HCT116 (cell line): Measurements from ENCODE around the gene LYL1. TPM values are rescaled to one million over a fixed set of nuclear protein-coding genes. Genes with fewer than 3 reads are reported as not detected.

Source experiments
- ATAC-seq: fragments of 200-7000 bp; cut with Tn5 transposase; 2 replicates; pipeline ENCODE4 v1.9.1; 2020; ENCODE audit warnings: mild to moderate bottlenecking, moderate library complexity
- BruUV-seq: library from RNA; stranded (reverse); fragments of 400-500 nt; replicated peaks from 2 replicates; lab custom pipeline; 2021; lab: Mats Ljungman, UMichigan
- CTCF ChIA-PET: fragments of 300-600 bp; sonication (Branson Sonifier 250); formaldehyde crosslinking; loops from one replicate; lab custom pipeline; 2021; ENCODE audit warnings: antibody characterized with exemption; lab: Charles Lee
- POLR2A ChIA-PET: fragments of 300-600, 350-600 bp; sonication (Branson Sonifier 250); formaldehyde crosslinking; loops from one replicate; lab custom pipeline; 2021; ENCODE audit warnings: antibody characterized with exemption; lab: Charles Lee
- RAD21 ChIA-PET, 2 experiments: fragments of 300-600 bp; sonication (Branson Sonifier 250); formaldehyde crosslinking; loops; one replicate each; lab custom pipeline; 2023; ENCODE audit warnings: low total read pairs in 2 of 2; ENCODE audit not compliant: uncharacterized antibody in 2 of 2, unreplicated experiment in 2 of 2, low non-redundant PET in 1 of 2; lab: Charles Lee
- DNase-seq: peaks from one replicate; pipeline ENCODE4 v3.0.0-alpha.2; 2010; ENCODE audit warnings: low read depth, low spot score
- H2AFZ ChIP-seq: fragments of 200-600 bp; shearing (Covaris generic), sonication (generic); 2 replicates; pipeline ENCODE4 v1.6.1; 2017; ENCODE audit warnings: low read depth, mixed run types, mixed read lengths, antibody characterized with exemption, low read length; ENCODE audit not compliant: poor library complexity, severe bottlenecking
- H3K27ac ChIP-seq: 2 replicates; pipeline ENCODE4 v1.5.1; 2012; ENCODE audit warnings: low read depth, low read length
- H3K27me3 ChIP-seq: fragments of 200-600 bp; sonication (generic); 2 replicates; pipeline ENCODE4 v1.6.1; 2016; ENCODE audit warnings: mixed run types, low read length, mixed read lengths; ENCODE audit not compliant: insufficient read depth
- H3K36me3 ChIP-seq, 2 experiments: fragments of 200-500 bp in 1 of 2; fragments of 200-600 bp in 1 of 2; sonication (Bioruptor generic) in 1 of 2; sonication (generic) in 1 of 2; 2 replicates each; pipeline versions ENCODE4 v1.5.1 to v1.6.1; 2014 to 2016; ENCODE audit warnings: low read length in 2 of 2, inconsistent platforms in 1 of 2, mixed read lengths in 1 of 2, mixed run types in 1 of 2; ENCODE audit not compliant: insufficient read depth in 2 of 2, control insufficient read depth in 1 of 2
- H3K4me1 ChIP-seq, 2 experiments: fragments of 200-600 bp in 1 of 2; sonication (generic) in 1 of 2; 2 replicates each; pipeline versions ENCODE4 v1.5.1 to v1.6.1; 2012 to 2017; ENCODE audit warnings: low read length in 2 of 2, inconsistent platforms in 1 of 2, mild to moderate bottlenecking in 1 of 2, mixed read lengths in 1 of 2, mixed run types in 1 of 2, moderate library complexity in 1 of 2; ENCODE audit not compliant: insufficient read depth in 2 of 2, control insufficient read depth in 1 of 2
- H3K4me2 ChIP-seq: fragments of 200-600 bp; sonication (generic); 2 replicates; pipeline ENCODE4 v1.6.1; 2017; ENCODE audit warnings: mixed run types, low read length, mixed read lengths
- H3K4me3 ChIP-seq, 2 experiments: fragments of 200-600 bp in 1 of 2; sonication (generic) in 1 of 2; replicated peaks in 1 of 2; 2 replicates each; pipeline ENCODE4 v1.5.1; 2011 to 2016; ENCODE audit warnings: low read length in 2 of 2, control low read depth in 1 of 2, low read depth in 1 of 2, mild to moderate bottlenecking in 1 of 2, mixed read lengths in 1 of 2, mixed run types in 1 of 2
- H3K79me2 ChIP-seq: fragments of 200-600 bp; sonication (generic); 2 replicates; pipeline ENCODE4 v1.6.1; 2017; ENCODE audit warnings: mild to moderate bottlenecking, mixed run types, low read length, moderate library complexity, mixed read lengths; ENCODE audit not compliant: insufficient read depth
- H3K9ac ChIP-seq: fragments of 200-600 bp; sonication (generic); 2 replicates; pipeline ENCODE4 v1.6.1; 2016; ENCODE audit warnings: low read length, mixed read lengths
- H3K9me2 ChIP-seq: fragments of 200-600 bp; sonication (generic), shearing (Covaris generic); 2 replicates; pipeline ENCODE4 v1.6.1; 2017; ENCODE audit warnings: mixed run types, mild to moderate bottlenecking, moderate library complexity; ENCODE audit not compliant: insufficient read depth
- H3K9me3 ChIP-seq, 2 experiments: fragments of 200-500 bp in 1 of 2; fragments of 200-600 bp in 1 of 2; sonication (Bioruptor generic) in 1 of 2; sonication (generic) in 1 of 2; 2 replicates each; pipeline ENCODE4 v1.6.1; 2014 to 2017; ENCODE audit warnings: low read length in 2 of 2, mixed read lengths in 2 of 2, inconsistent platforms in 1 of 2, low read depth in 1 of 2, mild to moderate bottlenecking in 1 of 2, mixed run types in 1 of 2, moderate library complexity in 1 of 2; ENCODE audit not compliant: control insufficient read depth in 1 of 2, insufficient read depth in 1 of 2
- H4K20me1 ChIP-seq: fragments of 200-600 bp; sonication (generic), shearing (Covaris generic); 2 replicates; pipeline ENCODE4 v1.6.1; 2017; ENCODE audit warnings: mixed run types, mild to moderate bottlenecking, moderate library complexity; ENCODE audit not compliant: insufficient read depth
- CEBPB ChIP-seq: IDR thresholded peaks from 2 replicates; pipeline ENCODE4 v1.6.1; 2012; ENCODE audit warnings: low read depth
- EGR1 ChIP-seq: IDR thresholded peaks from 2 replicates; pipeline ENCODE4 v1.6.1; 2012; ENCODE audit warnings: low read depth
- EZH2 ChIP-seq: fragments of 200-600 bp; sonication (generic); IDR thresholded peaks from 2 replicates; pipeline ENCODE4 v1.6.1; 2017; ENCODE audit warnings: antibody characterized with exemption, mixed run types
- EZH2phosphoT487 ChIP-seq: fragments of 200-600 bp; IDR thresholded peaks from 2 replicates; pipeline ENCODE4 v1.6.1; 2018; ENCODE audit warnings: antibody characterized with exemption, borderline replicate concordance
- JUND ChIP-seq: IDR thresholded peaks from 2 replicates; pipeline ENCODE4 v1.6.1; 2012
- RAD21 ChIP-seq: IDR thresholded peaks from 2 replicates; pipeline ENCODE4 v1.6.1; 2012; ENCODE audit warnings: low read depth, mild to moderate bottlenecking
- SP1 ChIP-seq: IDR thresholded peaks from 2 replicates; pipeline ENCODE4 v1.6.1; 2012; ENCODE audit warnings: low read depth
- SRF ChIP-seq: IDR thresholded peaks from 2 replicates; pipeline ENCODE4 v1.6.1; 2012; ENCODE audit warnings: low read depth
- TCF7L2 ChIP-seq: IDR thresholded peaks from 2 replicates; pipeline ENCODE4 v1.7.0; 2011; ENCODE audit warnings: borderline replicate concordance, inconsistent platforms; ENCODE audit not compliant: insufficient read depth, insufficient read length; ENCODE audit errors: extremely low read depth
- ZFX ChIP-seq: fragments of 450-650 bp; IDR thresholded peaks from 2 replicates; pipeline ENCODE4 v1.6.1; 2017
- intact Hi-C: fragments of 100-400 bp; cut with micrococcal nuclease; formaldehyde crosslinking; loops from 2 replicates; pipeline ENCODE4 v1.10.0; 2022
- total RNA-seq: library from RNA; stranded (reverse); gene quantifications from one replicate; pipeline ENCODE4 v1.2.1, GENCODE V29; 2021; ENCODE audit not compliant: unreplicated experiment
- TF ChIP-seq, protein P1 (sequence below), 3 experiments: fragments of 200-600 bp in 1 of 3; sonication (generic) in 1 of 3; IDR thresholded peaks in 2 of 3; conservative IDR thresholded peaks in 1 of 3; 2 replicates each; pipeline ENCODE4 v1.5.1; 2012 to 2017; ENCODE audit warnings: low read depth in 2 of 3, low read length in 2 of 3, antibody characterized with exemption in 1 of 3, borderline replicate concordance in 1 of 3, control low read depth in 1 of 3, mild to moderate bottlenecking in 1 of 3, mixed read lengths in 1 of 3, mixed run types in 1 of 3, moderate library complexity in 1 of 3; ENCODE audit not compliant: insufficient read depth in 1 of 3
- TF ChIP-seq, protein P2 (sequence below): IDR thresholded peaks from 2 replicates; pipeline ENCODE4 v1.6.1; 2011; ENCODE audit warnings: mild to moderate bottlenecking, low read length, moderate library complexity; ENCODE audit not compliant: insufficient replicate concordance; ENCODE audit errors: extremely low read depth
- TF ChIP-seq, protein P3 (sequence below): IDR thresholded peaks from 2 replicates; pipeline ENCODE4 v1.6.1; 2012

Gene LYL1
- total RNA-seq, 1 experiment from 2014 or later, result 2.6 TPM

DNA sequence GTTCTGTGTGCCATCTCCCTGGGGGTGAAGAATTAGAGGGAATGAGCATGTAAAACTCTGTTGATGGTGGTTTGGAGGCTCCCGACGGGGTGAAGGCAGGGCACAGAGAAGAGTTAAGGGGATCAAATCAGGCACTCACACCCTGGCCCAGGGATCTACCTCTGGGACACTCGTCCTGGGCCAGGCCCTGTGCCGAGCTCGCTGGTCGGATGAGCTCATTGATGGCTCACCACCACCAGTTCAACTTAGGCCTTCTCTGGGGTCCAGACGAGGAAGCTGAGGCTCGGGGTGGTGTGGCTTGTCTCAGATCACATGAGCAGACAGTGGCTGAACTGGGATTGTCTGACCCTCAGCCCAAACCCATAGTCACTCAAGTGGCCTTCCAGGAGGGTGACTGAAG lies 17.0 kb upstream of the LYL1 start:
- H2AFZ ChIP-seq, result no peak overlapping the region
- TF ChIP-seq CEBPB, result no peak
- TF ChIP-seq EZH2, result no peak
- TF ChIP-seq SRF, result no peak
- TF ChIP-seq SP1, result no peak
- TF ChIP-seq EZH2phosphoT487, result no peak
- no peak for TF ChIP-seq EGR1
- TF ChIP-seq, protein P1, sequence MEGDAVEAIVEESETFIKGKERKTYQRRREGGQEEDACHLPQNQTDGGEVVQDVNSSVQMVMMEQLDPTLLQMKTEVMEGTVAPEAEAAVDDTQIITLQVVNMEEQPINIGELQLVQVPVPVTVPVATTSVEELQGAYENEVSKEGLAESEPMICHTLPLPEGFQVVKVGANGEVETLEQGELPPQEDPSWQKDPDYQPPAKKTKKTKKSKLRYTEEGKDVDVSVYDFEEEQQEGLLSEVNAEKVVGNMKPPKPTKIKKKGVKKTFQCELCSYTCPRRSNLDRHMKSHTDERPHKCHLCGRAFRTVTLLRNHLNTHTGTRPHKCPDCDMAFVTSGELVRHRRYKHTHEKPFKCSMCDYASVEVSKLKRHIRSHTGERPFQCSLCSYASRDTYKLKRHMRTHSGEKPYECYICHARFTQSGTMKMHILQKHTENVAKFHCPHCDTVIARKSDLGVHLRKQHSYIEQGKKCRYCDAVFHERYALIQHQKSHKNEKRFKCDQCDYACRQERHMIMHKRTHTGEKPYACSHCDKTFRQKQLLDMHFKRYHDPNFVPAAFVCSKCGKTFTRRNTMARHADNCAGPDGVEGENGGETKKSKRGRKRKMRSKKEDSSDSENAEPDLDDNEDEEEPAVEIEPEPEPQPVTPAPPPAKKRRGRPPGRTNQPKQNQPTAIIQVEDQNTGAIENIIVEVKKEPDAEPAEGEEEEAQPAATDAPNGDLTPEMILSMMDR (IDR thresholded peaks at IDR 0.05 in 2 of 3, conservative IDR thresholded peaks at IDR 0.05 in 1 of 3; ENCODE audit: borderline replicate concordance in 1 of 3, insufficient read depth in 1 of 3, low read depth in 2 of 3, low read length in 2 of 3), result no peak
- TF ChIP-seq, protein P2, sequence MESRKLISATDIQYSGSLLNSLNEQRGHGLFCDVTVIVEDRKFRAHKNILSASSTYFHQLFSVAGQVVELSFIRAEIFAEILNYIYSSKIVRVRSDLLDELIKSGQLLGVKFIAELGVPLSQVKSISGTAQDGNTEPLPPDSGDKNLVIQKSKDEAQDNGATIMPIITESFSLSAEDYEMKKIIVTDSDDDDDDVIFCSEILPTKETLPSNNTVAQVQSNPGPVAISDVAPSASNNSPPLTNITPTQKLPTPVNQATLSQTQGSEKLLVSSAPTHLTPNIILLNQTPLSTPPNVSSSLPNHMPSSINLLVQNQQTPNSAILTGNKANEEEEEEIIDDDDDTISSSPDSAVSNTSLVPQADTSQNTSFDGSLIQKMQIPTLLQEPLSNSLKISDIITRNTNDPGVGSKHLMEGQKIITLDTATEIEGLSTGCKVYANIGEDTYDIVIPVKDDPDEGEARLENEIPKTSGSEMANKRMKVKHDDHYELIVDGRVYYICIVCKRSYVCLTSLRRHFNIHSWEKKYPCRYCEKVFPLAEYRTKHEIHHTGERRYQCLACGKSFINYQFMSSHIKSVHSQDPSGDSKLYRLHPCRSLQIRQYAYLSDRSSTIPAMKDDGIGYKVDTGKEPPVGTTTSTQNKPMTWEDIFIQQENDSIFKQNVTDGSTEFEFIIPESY, result no peak
- TF ChIP-seq RAD21, result no peak
- TF ChIP-seq JUND, result no peak
- TF ChIP-seq ZFX, result no peak
- no peak for TF ChIP-seq TCF7L2
- TF ChIP-seq, protein P3, sequence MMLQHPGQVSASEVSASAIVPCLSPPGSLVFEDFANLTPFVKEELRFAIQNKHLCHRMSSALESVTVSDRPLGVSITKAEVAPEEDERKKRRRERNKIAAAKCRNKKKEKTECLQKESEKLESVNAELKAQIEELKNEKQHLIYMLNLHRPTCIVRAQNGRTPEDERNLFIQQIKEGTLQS, result no peak
- TF ChIP-seq, all 23 proteins: peak for 0
- CTCF ChIA-PET, result interaction anchor here (1.0 to 2.0 kb wide), 2 partner anchors 36 to 154 kb away, joined by 3 to 5 read pairs; no protein-coding TSS in a partner anchor
- intact Hi-C loops, result loop anchor here (5.0 kb wide), 1 partner anchor 143 kb away; no protein-coding TSS in a partner anchor
- Histone ChIP-seq H3K36me3 (peaks cover 9 to 30% of the 10 kb centered on the region in 2 experiments; a peak in 3 of 4 replicates), H3K9me2 (no peaks in the 10 kb centered on the region), H4K20me1 (peaks cover 24% of the 10 kb centered on the region; the same call in 1 of the 2 replicates), H3K27me3 (no peaks in the 10 kb centered on the region), H3K9ac (peak overlapping the region; percentile 99), H3K27ac (peak overlapping the region; percentile 100), H3K79me2 (peaks cover 89% of the 10 kb centered on the region), H3K9me3 (no peaks in the 10 kb centered on the region), H3K4me2 (peak overlapping the region; percentile 89), H3K4me1 (peaks cover 21 to 43% of the 10 kb centered on the region in 2 experiments; a peak in 3 of 4 replicates), H3K4me3 (peak overlapping the region; percentile 93 to 95)
- POLR2A ChIA-PET, result interaction anchor here (0.5 kb wide), 1 partner anchor 100 kb away, joined by 3 read pairs; no protein-coding TSS in a partner anchor
- RAD21 ChIA-PET, result no interaction called here
- DNase-seq (no peak), ATAC-seq (no peak)
- no TSS peak for BruUV-seq
